ENCODE measurements around the gene STEAP1B. TPM values are rescaled to one million over a fixed set of nuclear protein-coding genes. Genes with fewer than 3 reads are reported as not detected.

Gene STEAP1B
- total RNA-seq, 1 donor from 2014 or later = 0.92 TPM

DNA sequence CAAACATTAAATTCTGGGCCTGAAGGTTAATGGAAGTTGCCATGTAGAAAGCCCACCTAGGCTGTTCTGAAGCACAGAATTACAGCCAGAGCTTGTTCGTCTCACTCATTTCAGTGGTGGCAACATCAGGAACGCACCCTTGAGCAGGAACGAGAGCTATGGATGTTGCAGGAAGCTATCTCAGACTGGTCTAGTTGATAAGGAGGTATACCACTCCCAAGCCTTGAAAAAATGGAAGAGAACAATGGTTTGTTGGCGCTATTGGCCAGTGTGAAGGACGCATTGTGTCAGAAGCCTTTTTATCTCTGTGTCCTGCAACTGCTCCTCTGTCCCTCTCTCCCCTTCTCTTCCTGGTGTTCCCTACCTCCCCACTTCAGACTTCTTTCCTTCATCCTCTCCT is 82.1 kb downstream of the STEAP1B start:
- no peak for DNase-seq (ENCODE audit: low spot score)
- intact Hi-C loops (cut with DNase I) = no loop called here

GRCh38 chr7:22417349-22417748 is 82.6 kb downstream of the STEAP1B start:
- intact Hi-C loops (cut with DNase I) = no loop called here

GRCh38 chr7:22414424-22414823 is 85.6 kb downstream of the STEAP1B start:
- intact Hi-C loops (cut with DNase I) = no loop called here
- no peak for DNase-seq (ENCODE audit: low spot score)

More at GRCh38 chr7:22417349-22417748, 82.6 kb downstream of the STEAP1B start:
- DNase-seq (ENCODE audit: low spot score) = no peak

- DNase-seq (ENCODE audit: low spot score) = no peak
- intact Hi-C loops (cut with DNase I) = no loop called here
Measured at GRCh38 chr7:22413211-22413610, 86.8 kb downstream of the STEAP1B start.

- intact Hi-C loops (cut with DNase I) = no loop called here
- no peak for DNase-seq (ENCODE audit: low spot score)
Measured at GRCh38 chr7:22411977-22412693, 87.9 kb downstream of the STEAP1B start.

DNA sequence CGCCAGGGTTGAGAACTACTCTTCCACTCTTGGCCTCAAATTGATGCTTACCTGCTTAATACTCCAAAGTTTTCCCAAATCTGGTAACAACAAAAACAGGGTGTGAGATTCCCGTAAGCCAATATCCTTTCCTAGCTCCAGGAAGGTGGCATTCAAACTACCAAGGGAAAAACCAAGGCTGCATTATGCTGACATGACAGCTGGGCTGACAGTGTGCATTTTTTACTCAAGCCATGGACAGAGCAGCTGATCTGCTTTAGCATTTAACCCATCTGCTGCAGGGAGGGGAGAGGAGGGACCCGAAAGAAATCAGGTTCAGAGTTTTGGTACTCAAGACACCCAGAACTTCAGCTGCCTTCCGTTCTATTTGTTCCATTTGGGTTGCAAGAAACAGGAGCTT is 93.3 kb downstream of the STEAP1B start:
- intact Hi-C loops (cut with DNase I) = no loop called here
- DNase-seq (ENCODE audit: low spot score) = no peak

GRCh38 chr7:22404421-22405023 is 95.5 kb downstream of the STEAP1B start:
- intact Hi-C loops (cut with DNase I) = no loop called here

DNA sequence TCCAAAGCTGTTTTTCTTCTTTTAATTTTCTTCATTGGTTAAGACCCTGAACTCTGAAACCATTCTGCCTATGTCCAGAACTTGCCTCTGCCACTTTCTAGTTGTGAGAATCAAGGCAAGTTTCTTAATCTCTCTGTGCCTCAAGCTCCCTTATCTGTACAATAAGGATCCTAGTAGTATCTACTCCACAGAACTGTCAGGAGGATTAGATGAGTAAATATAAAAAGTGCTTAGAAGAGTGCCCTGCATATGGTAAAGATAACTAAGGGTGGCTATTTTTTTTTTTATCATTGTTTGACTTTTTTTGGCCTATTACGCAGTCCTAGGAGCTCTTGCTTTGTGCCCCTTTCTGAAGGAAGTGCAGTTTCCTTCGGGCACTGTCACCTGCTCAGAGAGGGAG is 96.6 kb downstream of the STEAP1B start:
- DNase-seq (ENCODE audit: low spot score) = no peak
- intact Hi-C loops (cut with DNase I) = no loop called here

More at GRCh38 chr7:22404421-22405023, 95.5 kb downstream of the STEAP1B start:
- no peak for DNase-seq (ENCODE audit: low spot score)

DNA sequence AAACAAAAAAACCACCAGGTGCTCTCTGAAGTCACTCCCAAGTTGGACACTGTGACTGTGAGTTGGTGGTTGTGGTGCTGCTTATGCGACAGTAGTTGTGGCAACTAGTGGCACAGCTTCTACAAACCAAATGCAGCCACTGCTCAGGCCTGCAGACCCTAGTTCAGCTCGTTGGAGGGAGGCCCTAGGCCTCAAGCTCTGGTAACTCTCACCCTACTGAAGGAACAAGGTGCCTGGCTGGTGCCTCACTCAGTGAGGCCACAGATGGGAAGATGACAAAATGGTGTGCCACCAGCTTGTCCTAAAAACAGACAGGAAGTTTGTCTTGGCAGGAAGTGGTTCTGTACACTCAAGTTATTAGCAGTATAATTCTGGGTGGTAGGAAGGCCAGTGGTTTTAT is 97.7 kb downstream of the STEAP1B start:
- DNase-seq (ENCODE audit: low spot score) = no peak
- intact Hi-C loops (cut with DNase I) = no loop called here

DNA sequence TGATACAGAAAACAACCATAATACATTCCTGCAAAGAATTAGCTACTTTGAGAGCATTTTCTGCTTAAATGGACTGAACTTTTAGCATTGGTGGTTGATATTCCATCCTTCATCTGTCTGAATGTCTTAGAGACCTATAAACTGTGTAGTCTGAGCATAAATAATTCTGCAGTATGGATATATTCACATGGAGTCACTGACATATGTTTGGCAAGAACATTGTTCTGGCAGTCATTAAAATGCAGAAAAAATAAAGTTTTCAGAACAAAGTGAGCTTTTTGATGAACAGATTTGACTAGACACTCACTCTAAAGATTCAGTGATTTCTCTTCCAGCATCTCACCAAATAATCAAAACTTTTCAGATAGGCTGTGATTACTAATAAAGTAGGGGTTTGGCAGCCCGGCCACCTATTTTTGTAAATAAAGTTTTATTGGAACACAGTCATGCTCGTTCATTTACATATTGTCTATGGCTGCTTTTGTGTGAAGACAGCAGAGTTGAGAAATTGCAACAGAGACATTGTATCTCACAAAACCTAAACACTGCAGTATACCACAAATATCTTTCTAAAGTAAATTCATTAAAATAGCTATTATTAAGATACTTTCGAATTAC is 98.9 kb downstream of the STEAP1B start:
- intact Hi-C loops (cut with DNase I) = no loop called here
- DNase-seq (ENCODE audit: low spot score) = no peak

GRCh38 chr7:22400150-22400814 is 99.7 kb downstream of the STEAP1B start:
- intact Hi-C loops (cut with DNase I) = no loop called here
- DNase-seq (ENCODE audit: low spot score) = no peak

- intact Hi-C loops (cut with DNase I) = no loop called here
- no peak for DNase-seq (ENCODE audit: low spot score)
Measured at GRCh38 chr7:22399546-22399945, 100.4 kb downstream of the STEAP1B start.

DNA sequence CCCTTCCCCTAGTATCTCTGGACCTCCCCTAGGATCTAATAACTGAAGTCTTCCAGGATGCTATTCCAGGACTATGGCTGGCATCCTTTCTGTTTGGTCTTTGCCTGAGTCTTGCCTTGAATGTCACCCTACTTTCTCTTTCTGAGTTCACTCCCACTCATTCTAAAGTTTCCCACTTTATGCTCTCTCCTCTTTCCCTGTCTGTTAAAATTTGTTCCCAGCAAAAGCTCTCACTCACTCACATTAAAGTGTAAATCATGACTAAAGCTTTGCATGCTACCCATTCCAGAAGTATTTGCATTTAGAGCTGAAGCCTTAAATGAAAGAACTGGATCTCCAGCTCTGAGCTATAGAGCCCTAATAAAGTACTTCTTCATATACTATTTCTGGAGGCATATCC is 100.9 kb downstream of the STEAP1B start:
- DNase-seq (ENCODE audit: low spot score) = no peak
- intact Hi-C loops (cut with DNase I) = no loop called here

GRCh38 chr7:22397981-22398380 is 102.0 kb downstream of the STEAP1B start:
- DNase-seq (ENCODE audit: low spot score) = no peak

DNA sequence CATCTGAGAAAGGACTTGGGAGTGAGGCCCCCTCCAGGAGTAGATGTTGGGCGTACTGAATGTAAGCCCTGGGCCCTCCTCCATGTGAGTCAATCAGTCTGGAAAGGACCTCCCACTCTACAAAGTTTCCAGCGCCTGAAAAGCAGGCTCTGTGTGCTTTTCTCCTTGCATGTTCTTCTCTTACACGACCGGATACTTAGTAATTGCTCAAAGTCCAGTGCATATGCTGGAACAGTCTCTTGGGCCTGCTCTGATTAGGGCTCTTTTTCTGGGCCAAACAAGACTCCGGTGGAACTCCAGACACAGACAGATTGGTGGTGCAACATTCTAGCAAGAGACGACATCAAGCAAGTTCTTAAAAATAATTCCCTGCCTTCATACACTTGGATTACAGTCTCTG is 104.8 kb downstream of the STEAP1B start:
- no peak for DNase-seq (ENCODE audit: low spot score)
- intact Hi-C loops (cut with DNase I) = no loop called here

More at GRCh38 chr7:22397981-22398380, 102.0 kb downstream of the STEAP1B start:
- intact Hi-C loops (cut with DNase I) = no loop called here

- intact Hi-C loops (cut with DNase I) = no loop called here
- no peak for DNase-seq (ENCODE audit: low spot score)
Measured at GRCh38 chr7:22394739-22395138, 105.2 kb downstream of the STEAP1B start.

DNA sequence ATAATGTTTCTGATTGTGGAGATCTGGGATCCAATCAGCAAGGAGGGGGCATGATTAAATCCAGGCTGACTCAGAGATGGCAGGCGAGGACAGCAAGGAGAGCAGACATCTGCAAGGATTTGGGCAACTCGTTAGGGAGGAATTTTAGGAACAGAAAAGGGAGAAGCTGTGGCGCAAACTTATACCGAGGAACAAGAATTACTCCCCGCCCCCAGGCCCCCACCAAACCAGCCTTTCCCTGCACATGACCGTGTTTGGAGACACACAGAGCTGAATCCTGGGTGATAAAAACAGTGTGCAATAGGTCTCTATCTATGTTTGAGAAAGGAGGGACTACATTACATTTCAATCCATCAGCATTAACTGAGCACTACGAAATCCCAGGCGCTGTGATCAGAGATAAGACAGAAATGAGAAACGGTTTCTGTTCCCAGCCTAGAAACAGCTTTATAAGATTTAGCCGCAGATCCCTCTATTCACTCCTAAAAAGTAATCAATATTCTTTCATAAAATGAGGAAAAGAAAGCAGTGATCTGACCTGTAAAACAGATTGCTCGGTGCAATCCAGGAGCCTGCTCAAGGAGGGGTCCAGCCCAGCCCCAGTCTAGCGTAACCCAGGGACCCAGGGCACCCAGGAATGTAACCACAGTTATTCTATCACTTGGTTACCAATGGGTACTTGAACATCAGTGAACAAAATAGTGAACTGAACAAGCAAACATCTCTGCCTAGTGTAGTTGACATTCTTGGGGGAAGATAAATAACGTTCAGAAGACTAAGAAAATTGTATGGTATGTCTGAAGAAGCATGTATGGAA is 105.9 kb downstream of the STEAP1B start:
- DNase-seq (ENCODE audit: low spot score) = no peak
- intact Hi-C loops (cut with DNase I) = no loop called here

GRCh38 chr7:22390516-22390915 is 109.5 kb downstream of the STEAP1B start:
- intact Hi-C loops (cut with DNase I) = no loop called here
- DNase-seq (ENCODE audit: low spot score) = no peak

- intact Hi-C loops (cut with DNase I) = no loop called here
Measured at GRCh38 chr7:22389892-22390291, 110.1 kb downstream of the STEAP1B start.

DNA sequence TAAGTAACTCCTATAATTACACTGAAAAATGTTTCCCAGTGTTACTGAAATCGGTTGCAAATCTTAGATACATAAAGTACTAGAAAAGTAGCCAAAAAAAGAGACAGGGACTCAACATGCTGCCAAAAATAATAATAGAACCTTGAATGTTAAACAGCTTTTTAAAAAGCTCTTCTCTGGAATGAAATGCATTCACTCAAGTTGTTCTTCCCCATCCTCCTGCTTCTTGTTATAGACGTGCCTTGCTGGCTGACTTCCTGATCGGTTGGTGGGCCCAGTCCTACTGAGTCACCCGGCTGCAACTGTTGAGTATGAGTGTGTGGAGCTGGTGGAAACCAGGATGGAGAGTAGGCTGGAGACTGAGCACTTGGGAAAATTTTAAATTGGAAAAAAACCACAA is 112.4 kb downstream of the STEAP1B start:
- intact Hi-C loops (cut with DNase I) = no loop called here
- DNase-seq (ENCODE audit: low spot score) = no peak

More at GRCh38 chr7:22389892-22390291, 110.1 kb downstream of the STEAP1B start:
- no peak for DNase-seq (ENCODE audit: low spot score)
